Dendritic cell treated with granulocyte-macrophage colony-stimulating factor and Interleukin-4, amounts not matched to agents 40 ng/mL and 50 ng/mL, for 4 days (primary cell): ENCODE data around the gene ZFHX3.

Source experiments
- H3K27ac Mint-ChIP-seq: one replicate; pipeline ENCODE4 v1.8.0; 2022; ENCODE audit warnings: mild to moderate bottlenecking, mixed read lengths
- H3K27me3 Mint-ChIP-seq: one replicate; pipeline ENCODE4 v1.8.0; 2022; ENCODE audit warnings: mild to moderate bottlenecking, mixed read lengths
- H3K36me3 Mint-ChIP-seq: one replicate; pipeline ENCODE4 v1.8.0; 2022; ENCODE audit warnings: low read depth, mixed read lengths
- H3K4me1 Mint-ChIP-seq: one replicate; pipeline ENCODE4 v1.8.0; 2022; ENCODE audit warnings: low read depth, mixed read lengths
- H3K4me3 Mint-ChIP-seq: one replicate; pipeline ENCODE4 v1.8.0; 2022; ENCODE audit warnings: mild to moderate bottlenecking, moderate library complexity, mixed read lengths
- H3K9me3 Mint-ChIP-seq: one replicate; pipeline ENCODE4 v1.8.0; 2022; ENCODE audit warnings: mixed read lengths
- intact Hi-C: fragments of 100-400 bp; cut with micrococcal nuclease; formaldehyde crosslinking; loops from one replicate; pipeline ENCODE4 v1.15.0; 2022

The ZFHX3 gene

DNA sequence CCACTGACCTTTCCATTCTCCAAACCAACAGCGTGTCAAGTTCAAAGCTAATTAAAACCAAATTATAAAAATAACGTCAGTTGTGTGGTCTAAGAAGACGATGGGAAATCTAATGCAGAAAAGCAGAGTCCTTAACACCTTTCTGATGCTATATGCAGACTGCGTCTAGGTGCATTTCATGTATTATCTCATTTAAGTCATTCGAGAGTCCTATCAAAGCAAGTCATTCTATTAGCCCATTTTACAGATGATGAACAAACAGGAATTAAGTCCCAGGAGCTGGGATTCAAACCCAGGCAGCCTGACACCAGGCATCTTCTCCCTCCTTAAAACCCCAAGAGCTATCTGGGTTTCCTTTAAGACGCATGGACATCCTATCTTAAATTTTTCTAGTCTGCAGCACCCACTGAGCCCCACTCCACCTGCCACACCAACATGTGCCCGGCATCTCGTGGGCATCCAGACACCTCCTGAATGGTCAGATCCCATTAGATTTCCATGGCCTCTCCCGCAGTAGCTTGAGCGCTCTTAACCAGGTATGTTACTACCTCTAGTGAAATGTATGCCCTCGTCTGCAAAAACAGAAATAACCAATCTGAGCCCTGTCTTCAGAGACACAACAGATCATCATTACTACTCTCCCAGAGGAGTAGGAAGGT is 115.1 kb downstream of the ZFHX3 start:
- H3K9me3 Mint-ChIP-seq, result no peaks in the 10 kb centered on the region
- no peak overlapping the region for H3K4me3 Mint-ChIP-seq
- intact Hi-C loops, result loop anchor here (10.0 kb wide), 1 partner anchor 122 kb away; no protein-coding TSS in a partner anchor
- H3K36me3 Mint-ChIP-seq, result peaks cover 17% of the 10 kb centered on the region
- peak overlapping the region; percentile 77 for H3K27ac Mint-ChIP-seq
- peaks cover 75% of the 10 kb centered on the region for H3K4me1 Mint-ChIP-seq
- peaks cover 3% of the 10 kb centered on the region for H3K27me3 Mint-ChIP-seq

DNA sequence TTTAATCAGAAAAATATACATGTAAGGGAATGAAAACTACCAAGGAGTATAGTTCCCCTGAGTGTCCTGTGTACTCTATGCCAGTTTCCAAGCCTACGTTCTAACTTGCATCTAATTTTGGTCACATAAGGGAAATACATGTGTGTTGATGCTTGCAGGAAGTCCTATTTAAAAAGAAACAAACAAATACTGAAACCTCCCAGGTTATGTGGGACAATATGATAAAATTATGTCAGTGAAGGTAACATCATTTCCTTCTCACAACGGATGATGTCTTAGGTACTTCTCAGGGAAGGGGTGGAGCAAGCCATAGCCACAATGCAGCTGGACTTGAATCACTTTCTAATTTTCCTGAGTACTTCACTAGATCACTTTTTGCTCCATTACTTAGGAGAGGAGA is 115.9 kb downstream of the ZFHX3 start:
- Mint-ChIP-seq H3K4me3 (no peak overlapping the region), H3K27me3 (peaks cover 3% of the 10 kb centered on the region), H3K27ac (peak overlapping the region; percentile 77), H3K36me3 (peaks cover 16% of the 10 kb centered on the region), H3K4me1 (peaks cover 75% of the 10 kb centered on the region), H3K9me3 (no peaks in the 10 kb centered on the region)
- intact Hi-C loops, result loop anchor here (10.0 kb wide), 1 partner anchor 123 kb away; no protein-coding TSS in a partner anchor

- H3K27ac Mint-ChIP-seq, result no peak overlapping the region
- H3K4me1 Mint-ChIP-seq, result peaks cover 67% of the 10 kb centered on the region
- H3K36me3 Mint-ChIP-seq, result peaks cover 5% of the 10 kb centered on the region
- H3K9me3 Mint-ChIP-seq, result no peaks in the 10 kb centered on the region
- no peak overlapping the region for H3K4me3 Mint-ChIP-seq
- H3K27me3 Mint-ChIP-seq, result no peaks in the 10 kb centered on the region
- intact Hi-C loops, result loop anchor here (10.0 kb wide), 1 partner anchor 124 kb away; no protein-coding TSS in a partner anchor
Measured at GRCh38 chr16:72930396-72930795, 117.5 kb downstream of the ZFHX3 start.

GRCh38 chr16:72928090-72928981 is 119.6 kb downstream of the ZFHX3 start:
- H3K9me3 Mint-ChIP-seq, result no peaks in the 10 kb centered on the region
- no peaks in the 10 kb centered on the region for H3K27me3 Mint-ChIP-seq
- H3K27ac Mint-ChIP-seq, result no peak overlapping the region
- H3K4me3 Mint-ChIP-seq, result no peak overlapping the region
- peaks cover 5% of the 10 kb centered on the region for H3K36me3 Mint-ChIP-seq
- peaks cover 67% of the 10 kb centered on the region for H3K4me1 Mint-ChIP-seq
- intact Hi-C loops, result no loop called here

DNA sequence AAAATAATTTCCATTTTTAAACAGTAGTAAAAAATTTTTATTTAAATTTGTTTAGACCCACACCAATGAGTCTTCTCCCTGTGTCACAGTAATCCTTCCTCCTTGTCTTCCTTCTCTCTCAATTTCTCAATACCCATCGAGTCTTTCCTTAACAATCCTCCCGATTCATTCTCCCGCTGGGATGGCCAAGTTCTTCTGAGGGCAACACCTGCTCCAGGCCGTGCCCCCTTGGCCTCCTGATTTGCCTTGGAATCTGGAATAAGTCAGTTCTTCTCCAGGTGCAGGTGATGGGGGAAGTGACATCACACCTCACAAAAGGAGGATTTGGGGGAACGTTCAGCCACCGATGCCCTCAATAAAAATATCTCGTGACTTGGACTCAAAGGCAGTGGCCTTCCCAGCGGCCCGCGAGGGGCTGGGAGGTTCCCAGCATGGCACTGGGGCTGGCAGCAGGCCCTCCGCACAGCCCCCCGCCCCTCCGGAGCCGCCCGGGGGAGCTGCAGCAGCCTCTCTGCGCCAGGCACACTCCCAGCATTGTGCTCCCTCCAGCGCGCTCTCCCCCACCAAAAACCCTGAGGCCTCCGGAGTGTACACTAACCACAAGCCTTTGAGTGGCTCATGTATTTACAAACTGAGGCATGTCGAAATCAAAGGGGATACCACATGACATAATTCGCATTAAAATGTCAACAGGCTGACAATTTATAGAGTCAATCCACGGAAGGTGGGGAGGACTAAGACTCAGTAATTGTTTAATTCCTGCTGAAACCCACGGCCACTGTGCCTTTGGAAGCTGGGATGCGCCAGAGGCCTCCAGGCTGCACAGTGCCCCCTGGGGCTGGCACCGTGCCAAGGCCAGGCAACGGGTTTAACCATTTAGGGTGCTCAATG is 120.5 kb downstream of the ZFHX3 start:
- no peaks in the 10 kb centered on the region for H3K27me3 Mint-ChIP-seq
- H3K4me1 Mint-ChIP-seq, result peaks cover 59% of the 10 kb centered on the region
- intact Hi-C loops, result no loop called here
- no peak overlapping the region for H3K4me3 Mint-ChIP-seq
- no peaks in the 10 kb centered on the region for H3K9me3 Mint-ChIP-seq
- H3K27ac Mint-ChIP-seq, result no peak overlapping the region
- H3K36me3 Mint-ChIP-seq, result peaks cover 5% of the 10 kb centered on the region

GRCh38 chr16:72926177-72927070 is 121.5 kb downstream of the ZFHX3 start:
- Mint-ChIP-seq H3K9me3 (no peaks in the 10 kb centered on the region), H3K4me1 (peaks cover 59% of the 10 kb centered on the region), H3K27ac (no peak overlapping the region), H3K4me3 (no peak overlapping the region), H3K27me3 (no peaks in the 10 kb centered on the region), H3K36me3 (peaks cover 5% of the 10 kb centered on the region)
- intact Hi-C loops, result no loop called here

DNA sequence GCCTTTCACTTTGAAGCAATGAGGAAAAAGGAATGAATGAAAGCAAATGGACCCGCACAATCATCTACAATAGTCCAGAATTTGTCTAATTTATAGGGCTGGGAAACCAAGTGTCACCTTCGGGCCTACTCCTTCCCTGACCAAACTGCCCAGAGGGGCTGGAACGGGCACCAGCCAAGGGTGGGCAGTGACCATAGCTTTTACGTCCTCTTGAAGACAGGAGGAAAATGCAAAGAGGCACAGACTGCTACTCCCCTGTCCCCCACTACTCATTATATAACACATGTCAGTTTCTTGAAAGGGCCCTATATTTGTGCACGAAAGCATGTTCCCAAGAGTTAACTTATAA is 122.3 kb downstream of the ZFHX3 start:
- intact Hi-C loops, result no loop called here
- H3K9me3 Mint-ChIP-seq, result no peaks in the 10 kb centered on the region
- H3K27ac Mint-ChIP-seq, result no peak overlapping the region
- H3K36me3 Mint-ChIP-seq, result peaks cover 5% of the 10 kb centered on the region
- H3K4me3 Mint-ChIP-seq, result no peak overlapping the region
- peaks cover 58% of the 10 kb centered on the region for H3K4me1 Mint-ChIP-seq
- no peaks in the 10 kb centered on the region for H3K27me3 Mint-ChIP-seq

GRCh38 chr16:72924927-72925630 is 122.8 kb downstream of the ZFHX3 start:
- Mint-ChIP-seq H3K27me3 (no peaks in the 10 kb centered on the region), H3K27ac (peak overlapping the region; percentile 0), H3K4me1 (peaks cover 54% of the 10 kb centered on the region), H3K9me3 (no peaks in the 10 kb centered on the region), H3K36me3 (peaks cover 5% of the 10 kb centered on the region), H3K4me3 (no peak overlapping the region)
- intact Hi-C loops, result no loop called here

GRCh38 chr16:72924537-72924926 is 123.4 kb downstream of the ZFHX3 start:
- intact Hi-C loops, result no loop called here
- Mint-ChIP-seq H3K4me1 (peaks cover 54% of the 10 kb centered on the region), H3K27me3 (no peaks in the 10 kb centered on the region), H3K27ac (peak overlapping the region; percentile 0), H3K36me3 (peaks cover 5% of the 10 kb centered on the region), H3K9me3 (no peaks in the 10 kb centered on the region), H3K4me3 (no peak overlapping the region)

GRCh38 chr16:72923757-72924156 is 124.2 kb downstream of the ZFHX3 start:
- Mint-ChIP-seq H3K36me3 (peaks cover 5% of the 10 kb centered on the region), H3K4me3 (no peak overlapping the region), H3K27me3 (no peaks in the 10 kb centered on the region), H3K4me1 (peaks cover 52% of the 10 kb centered on the region), H3K27ac (no peak overlapping the region), H3K9me3 (no peaks in the 10 kb centered on the region)
- intact Hi-C loops, result no loop called here

DNA sequence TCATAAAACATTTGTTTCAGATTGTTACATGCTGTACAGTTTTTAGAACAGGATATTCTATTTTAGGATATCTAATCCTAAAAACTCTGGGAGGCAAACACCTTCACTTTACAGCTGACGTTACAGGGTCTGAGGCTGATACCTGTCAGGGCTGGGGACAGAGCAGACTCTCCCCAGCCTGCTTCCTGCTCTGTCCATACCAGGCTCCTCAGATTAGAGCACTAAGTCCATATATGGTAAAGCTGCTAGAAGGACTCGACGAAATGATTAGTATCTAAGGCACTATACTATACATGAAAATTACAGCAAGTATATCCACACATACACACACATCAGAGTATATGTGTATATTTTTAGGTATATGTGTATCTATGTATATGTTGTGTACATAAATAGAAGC is 125.2 kb downstream of the ZFHX3 start:
- no peak overlapping the region for H3K4me3 Mint-ChIP-seq
- H3K36me3 Mint-ChIP-seq, result peaks cover 5% of the 10 kb centered on the region
- H3K9me3 Mint-ChIP-seq, result no peaks in the 10 kb centered on the region
- H3K27me3 Mint-ChIP-seq, result no peaks in the 10 kb centered on the region
- H3K27ac Mint-ChIP-seq, result peak overlapping the region; percentile 8
- peaks cover 42% of the 10 kb centered on the region for H3K4me1 Mint-ChIP-seq
- intact Hi-C loops, result no loop called here

DNA sequence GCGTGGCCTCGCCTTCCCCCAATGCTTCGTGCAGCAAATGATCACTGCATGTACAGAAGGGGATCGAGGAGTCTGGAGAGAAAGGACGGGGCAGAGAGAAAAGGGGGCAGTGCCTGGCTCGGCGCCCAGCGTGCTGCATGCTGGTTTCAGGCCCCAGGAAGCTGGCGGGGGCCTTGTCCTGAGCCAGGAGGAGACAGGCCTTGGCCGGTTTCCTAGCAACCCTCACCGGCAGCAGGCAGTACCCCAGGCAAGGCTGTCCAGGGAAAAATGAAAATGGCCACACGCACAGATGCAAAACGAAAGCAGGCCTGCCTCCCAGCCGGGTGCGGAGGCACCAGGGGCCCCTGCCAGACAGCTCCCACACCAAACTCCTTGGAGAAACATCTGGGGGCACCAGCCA is 126.3 kb downstream of the ZFHX3 start:
- Mint-ChIP-seq H3K4me3 (no peak overlapping the region), H3K36me3 (no peaks in the 10 kb centered on the region), H3K27ac (peak overlapping the region; percentile 46), H3K9me3 (no peaks in the 10 kb centered on the region), H3K27me3 (no peaks in the 10 kb centered on the region), H3K4me1 (peaks cover 40% of the 10 kb centered on the region)
- intact Hi-C loops, result no loop called here
